HG03196 (cell line): Measurements from ENCODE around the gene OSBPL5.

ENCODE experiments used
- ATAC-seq: cut with Tn5 transposase; IDR thresholded peaks from one replicate; pipeline ENCODE4 v1.9.1; 2021; ENCODE audit not compliant: unreplicated experiment

Gene OSBPL5

GRCh38 chr11:3105791-3106735 lies 59.0 kb downstream of the OSBPL5 start:
- no peak for ATAC-seq

- ATAC-seq: no peak
Measured at GRCh38 chr11:3104961-3105790, 59.9 kb downstream of the OSBPL5 start.

DNA sequence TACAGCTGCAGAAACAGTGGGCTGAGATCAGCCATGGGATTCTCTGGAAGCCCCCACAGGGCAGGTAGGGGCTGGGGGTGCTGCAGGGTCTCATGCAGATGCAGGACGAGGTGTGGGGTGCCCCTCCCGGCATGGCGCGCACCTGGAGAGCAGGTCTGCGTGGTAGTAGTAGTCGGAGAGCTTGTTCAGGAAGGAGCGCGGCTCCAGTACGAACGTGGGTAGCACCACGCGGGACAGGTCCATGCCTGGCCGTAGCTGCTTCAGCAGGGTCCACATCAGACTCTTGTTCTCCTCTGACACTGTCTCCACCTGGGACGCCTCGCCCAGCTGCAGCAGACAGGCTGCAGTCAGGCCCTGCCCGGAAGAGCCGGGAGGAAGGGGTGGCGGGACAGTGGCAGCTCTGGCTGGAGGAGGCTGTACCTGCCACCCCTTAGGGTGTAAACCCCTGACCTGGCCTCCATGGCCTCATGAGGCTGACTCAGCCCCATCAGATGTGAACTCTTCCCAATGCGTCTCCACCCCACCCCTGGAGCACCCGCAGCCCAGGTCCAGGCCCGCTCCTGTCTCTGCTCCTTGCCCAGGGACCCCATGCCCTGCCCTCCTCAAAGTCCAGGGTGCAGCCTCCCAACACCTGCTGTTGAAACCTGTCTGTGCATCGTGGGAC lies 60.9 kb downstream of the OSBPL5 start:
- no peak for ATAC-seq

GRCh38 chr11:3103076-3103475 lies 62.0 kb downstream of the OSBPL5 start:
- ATAC-seq: no peak

GRCh38 chr11:3102641-3102921 lies 62.5 kb downstream of the OSBPL5 start:
- ATAC-seq: no peak

GRCh38 chr11:3101921-3102640 lies 63.0 kb downstream of the OSBPL5 start:
- no peak for ATAC-seq

DNA sequence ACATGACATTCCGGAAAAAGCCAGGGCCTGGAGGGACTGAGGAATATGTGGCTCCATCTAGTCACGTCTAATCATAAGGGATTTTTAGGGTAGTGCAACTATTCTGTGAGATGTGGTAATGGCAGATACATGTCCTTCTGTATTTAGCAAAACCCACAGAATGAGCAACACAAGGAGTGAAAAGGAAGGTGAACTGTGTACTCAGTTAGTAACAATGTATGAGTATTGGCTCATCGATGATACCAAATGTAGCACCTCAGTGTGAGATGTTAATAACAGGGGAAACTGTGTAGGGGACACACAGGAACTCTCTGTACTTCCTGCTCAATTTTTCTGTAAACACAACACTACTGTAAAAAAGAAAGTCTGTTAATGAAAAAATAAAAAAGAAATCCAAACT lies 65.9 kb downstream of the OSBPL5 start:
- no peak for ATAC-seq

DNA sequence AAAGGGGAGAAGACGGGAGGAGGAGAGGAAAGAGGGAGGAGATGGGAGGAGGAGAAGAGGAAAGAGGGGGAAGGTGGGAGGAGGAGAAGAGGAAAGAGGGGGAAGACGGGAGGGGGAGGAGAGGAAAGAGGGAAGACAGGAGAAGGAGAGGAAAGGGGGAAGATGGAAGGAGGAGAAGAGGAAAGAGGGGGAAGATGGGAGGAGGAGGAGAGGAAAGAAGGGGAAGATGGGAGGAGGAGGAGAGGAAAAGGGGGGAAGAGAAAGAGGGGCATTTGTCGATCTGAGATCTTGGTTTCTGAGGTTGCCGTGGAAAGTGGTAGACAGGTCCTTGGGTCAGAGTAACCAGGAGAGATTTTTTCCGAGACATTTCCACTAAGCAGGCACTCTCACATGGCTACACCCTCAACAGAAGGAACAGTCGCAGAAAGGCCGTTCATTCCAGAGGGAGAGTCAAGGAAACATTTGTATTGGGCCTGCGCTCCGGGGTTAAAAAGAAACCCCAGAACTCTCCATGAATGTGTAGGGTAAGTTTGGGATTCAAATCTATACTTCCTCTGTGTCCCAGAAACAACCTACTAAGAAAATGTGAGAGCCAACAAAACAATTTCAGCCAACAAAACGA lies 68.1 kb downstream of the OSBPL5 start:
- no peak for ATAC-seq

- no peak for ATAC-seq
Measured at GRCh38 chr11:3095712-3096361, 69.3 kb downstream of the OSBPL5 start.

GRCh38 chr11:3094223-3094824 lies 70.8 kb downstream of the OSBPL5 start:
- ATAC-seq: no peak

DNA sequence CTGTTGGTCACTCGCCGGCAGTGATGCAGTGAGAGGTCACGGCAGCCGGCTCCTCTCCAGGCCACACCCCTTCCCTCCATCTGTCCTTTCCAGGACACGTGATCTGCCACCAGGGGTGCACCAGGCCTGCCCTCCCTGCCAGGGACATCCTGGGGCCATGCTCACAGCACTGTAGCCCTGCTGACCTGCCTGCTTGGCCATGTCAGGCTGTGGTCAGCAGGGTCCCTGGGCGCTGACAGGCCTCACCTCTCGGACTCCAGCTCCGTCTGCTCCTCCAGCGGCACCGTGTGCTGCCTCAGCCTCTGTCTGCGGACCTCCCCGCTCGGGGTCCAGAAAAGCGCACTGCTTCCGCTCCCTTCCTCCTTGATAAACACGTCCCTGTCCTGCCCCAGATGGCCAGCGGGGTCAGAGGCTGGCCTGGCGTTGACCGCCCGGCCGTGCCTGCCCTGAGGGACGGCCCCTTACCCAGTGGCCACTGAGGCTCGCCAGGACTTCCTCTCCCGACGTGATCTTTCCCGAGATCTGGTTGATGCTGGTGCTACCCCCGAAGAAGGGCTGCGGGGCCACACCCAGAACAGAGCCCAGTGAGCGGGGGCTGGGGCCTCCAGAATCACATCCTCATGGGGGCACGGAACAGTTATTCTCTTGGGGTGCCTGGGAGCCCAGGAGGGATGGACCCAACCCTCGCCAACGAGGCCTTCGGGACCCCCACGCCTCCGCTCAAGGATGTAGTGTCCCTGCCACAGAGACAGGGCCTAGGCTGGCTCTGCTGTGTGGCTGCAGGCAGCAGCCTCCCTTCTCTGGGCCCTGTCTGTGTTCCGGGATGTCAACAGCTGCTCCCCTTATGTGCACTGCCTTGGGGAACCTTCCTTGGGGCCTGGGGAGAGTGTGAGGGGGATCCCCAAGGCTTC lies 71.6 kb downstream of the OSBPL5 start:
- no peak for ATAC-seq

GRCh38 chr11:3092603-3093141 lies 72.4 kb downstream of the OSBPL5 start:
- no peak for ATAC-seq

- ATAC-seq: peak; percentile 68
Measured at GRCh38 chr11:3091846-3092602, 73.1 kb downstream of the OSBPL5 start.

DNA sequence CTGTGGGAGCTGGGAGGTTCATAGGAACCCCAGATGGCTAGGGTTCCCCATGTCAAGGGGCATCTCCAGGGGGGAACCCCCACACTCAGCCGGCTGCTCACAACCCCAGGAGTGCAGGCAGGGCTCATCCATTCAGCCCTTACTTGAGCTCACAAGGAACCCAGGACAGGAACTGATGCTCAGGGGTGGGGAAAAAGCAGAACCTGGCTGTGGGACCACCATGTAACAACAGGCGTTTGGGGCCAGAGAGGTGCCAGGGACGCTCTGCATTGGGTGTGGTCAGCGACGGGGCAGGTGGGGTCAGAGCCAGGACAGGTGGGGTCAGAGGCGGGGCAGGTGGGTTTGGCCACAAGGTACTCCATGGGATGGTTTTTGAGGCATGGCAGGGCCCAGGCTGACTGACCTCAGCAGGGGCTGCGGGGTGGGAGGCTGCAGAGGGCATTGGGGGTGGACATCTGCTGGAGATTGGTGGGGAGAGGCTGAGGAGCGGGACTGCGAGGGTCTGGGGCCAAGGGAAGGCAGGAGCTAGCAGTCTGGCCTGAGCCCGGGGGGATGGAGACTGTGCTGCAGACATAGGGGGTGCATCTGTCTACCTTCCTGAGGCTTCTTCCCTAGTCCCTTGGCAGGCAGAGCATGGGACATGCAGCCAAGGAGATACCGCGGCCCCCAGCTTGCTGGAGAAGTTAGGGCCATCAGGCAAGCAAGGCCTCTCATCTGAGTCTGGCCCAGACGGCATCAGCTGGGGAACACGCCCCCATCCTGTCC lies 73.8 kb downstream of the OSBPL5 start:
- ATAC-seq: no peak

DNA sequence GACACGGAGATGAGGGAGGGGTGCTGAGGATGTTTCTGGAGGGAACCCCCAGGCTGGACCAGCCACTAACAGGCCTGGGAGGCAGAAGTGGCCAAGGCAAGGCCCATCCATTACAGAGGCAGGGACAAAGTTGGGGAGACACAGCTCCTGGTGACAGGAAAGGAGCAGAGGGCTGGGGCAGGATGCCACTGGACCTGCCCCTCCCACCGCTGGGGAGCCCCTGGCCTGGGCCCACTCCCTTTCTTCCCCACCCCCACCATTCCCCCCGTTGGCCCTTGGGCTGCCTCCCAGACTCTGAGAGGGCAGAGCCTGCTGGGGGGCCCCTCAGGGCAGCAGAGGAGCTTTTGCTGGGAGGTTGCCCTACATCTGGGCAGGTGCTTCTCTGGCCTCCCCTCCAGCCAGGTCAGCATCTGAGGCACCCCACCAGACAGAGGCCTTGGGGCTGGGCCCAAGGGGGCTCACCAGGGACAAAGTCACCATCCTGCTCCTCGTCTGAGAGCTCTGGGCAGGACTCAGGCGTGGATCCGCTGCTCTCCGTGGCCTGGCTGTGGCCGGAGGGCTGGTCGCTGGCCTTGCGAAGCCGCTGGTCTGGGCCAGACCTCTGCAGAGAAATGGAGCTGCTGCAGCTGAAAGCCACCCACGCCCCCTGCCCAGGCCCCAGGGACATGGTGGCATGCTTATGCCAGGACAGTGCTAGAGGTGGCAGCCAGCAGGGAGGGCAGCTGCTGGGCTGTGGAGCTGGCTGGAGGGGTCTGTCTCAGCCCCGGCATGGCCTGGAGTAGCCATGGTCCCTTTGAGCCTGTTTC lies 74.8 kb downstream of the OSBPL5 start:
- no peak for ATAC-seq
